GM18909 (cell line): ENCODE data around the gene PBRM1.
"Not testable (repeated sequence)": the region's sequence is repeated elsewhere in the genome, so short reads cannot be mapped to it uniquely, and the experiment has no call there.

Source experiments
- ATAC-seq: cut with Tn5 transposase; IDR thresholded peaks from one replicate; pipeline ENCODE4 v1.9.1; 2021; ENCODE audit warnings: mild to moderate bottlenecking; ENCODE audit not compliant: unreplicated experiment, poor library complexity

The PBRM1 gene

DNA sequence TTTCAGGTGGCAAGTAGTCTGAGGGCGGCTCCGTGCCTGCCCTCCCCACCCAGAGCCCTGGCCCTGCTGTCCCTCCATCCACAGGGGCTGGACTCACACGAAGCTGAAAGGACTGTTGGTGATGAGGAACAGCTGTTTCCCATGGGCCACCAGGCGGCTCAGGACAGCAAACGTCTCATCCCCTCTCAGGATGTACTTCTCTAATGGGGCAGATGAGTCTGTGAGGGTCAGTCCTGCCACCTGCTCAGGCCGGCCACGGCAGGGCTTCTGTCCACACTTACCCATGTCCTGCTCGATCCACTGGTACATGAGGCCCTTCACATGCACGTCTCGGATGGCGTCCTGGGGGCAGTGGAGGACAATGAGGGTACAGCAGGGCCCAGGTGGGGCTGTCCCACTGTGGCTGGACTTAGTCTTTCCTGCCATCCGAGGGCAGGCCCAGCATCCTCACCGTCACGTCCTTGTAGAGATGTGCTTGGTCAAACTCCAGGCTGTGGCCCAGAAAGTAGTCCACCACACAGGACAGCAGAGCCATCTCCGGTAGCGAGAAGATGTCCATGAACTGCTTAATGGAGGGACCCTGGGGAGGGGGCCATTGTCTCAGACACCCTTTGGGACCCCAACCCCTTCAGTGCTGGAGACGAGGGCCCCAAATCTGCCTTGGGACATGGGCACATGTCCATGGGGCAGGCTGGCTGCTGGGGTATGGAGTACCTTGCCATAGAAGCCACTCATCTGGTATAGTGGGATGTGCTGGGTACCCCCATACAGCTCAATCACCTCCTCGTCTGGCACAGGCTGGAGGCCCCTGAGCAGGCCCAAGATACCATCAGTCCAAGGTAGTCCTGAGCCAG, 157.8 kb downstream of the PBRM1 start:
- no peak for ATAC-seq

GRCh38 chr3:52527039-52527731, 158.5 kb downstream of the PBRM1 start:
- no peak for ATAC-seq

DNA sequence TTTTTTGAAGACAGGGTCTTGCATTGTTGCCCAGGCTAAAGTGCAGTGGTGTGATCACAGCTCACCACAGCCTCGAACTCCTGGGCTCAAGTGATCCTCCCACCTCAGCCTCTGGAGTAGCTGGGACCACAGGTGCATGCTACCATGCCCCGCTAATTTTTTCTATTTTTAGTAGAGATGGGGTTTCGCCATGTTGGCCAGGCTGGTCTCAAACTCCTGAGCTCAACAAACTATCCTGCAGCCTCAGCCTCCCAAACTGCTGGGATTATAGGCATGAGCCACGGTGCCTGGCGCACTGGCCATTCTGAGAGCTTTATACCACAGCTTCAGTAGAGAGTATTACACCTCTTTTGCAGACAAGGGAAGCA, 159.1 kb downstream of the PBRM1 start:
- ATAC-seq, result not testable (repeated sequence)

DNA sequence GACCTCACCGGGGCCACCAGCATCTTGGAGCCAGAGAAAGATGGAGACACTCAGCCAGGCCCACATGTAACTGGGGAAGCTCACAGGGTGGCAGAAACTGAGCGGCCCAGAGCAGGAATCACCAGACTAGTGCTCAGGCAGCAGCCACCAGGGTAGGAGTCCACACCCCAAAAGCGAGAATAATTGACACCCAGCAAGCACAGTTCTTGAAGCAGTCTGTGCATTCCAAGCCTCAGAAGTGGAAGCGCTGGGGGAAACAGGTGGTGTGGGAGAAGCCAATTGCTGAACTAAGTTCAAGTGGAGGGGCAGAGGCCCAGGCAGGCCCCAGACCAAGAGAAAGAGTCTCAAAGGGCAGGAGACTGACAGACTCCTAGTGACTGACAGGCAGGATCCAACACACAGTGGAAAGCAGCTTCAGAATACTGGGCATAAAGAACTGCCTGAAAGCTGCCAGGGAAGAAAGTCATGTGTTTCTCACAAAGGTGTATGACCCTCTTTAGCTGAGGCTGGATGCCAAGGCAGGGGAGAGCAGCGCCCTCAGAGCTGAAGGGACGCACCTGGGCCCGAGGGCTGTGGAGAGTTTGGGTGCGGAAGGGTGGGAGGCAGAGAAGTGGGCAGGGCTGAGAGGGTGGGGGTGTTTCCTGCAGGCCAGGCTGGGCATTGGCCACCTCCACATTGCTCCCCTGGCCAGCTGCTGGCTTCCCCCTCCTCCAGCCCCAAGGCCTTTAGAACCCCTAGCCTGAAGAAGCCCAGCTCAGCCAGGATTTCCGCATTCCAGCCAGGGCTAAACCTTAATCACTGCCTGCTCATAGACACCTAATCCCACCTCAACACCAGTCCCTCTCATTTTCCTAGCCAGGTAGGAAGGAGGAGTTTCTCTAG, 159.8 kb downstream of the PBRM1 start:
- ATAC-seq, result no peak

- no peak for ATAC-seq
These were observed 160.7 kb downstream of the PBRM1 start for GRCh38 chr3:52524752-52525679.

- ATAC-seq, result no peak
These were observed 161.4 kb downstream of the PBRM1 start for GRCh38 chr3:52524258-52524751.

DNA sequence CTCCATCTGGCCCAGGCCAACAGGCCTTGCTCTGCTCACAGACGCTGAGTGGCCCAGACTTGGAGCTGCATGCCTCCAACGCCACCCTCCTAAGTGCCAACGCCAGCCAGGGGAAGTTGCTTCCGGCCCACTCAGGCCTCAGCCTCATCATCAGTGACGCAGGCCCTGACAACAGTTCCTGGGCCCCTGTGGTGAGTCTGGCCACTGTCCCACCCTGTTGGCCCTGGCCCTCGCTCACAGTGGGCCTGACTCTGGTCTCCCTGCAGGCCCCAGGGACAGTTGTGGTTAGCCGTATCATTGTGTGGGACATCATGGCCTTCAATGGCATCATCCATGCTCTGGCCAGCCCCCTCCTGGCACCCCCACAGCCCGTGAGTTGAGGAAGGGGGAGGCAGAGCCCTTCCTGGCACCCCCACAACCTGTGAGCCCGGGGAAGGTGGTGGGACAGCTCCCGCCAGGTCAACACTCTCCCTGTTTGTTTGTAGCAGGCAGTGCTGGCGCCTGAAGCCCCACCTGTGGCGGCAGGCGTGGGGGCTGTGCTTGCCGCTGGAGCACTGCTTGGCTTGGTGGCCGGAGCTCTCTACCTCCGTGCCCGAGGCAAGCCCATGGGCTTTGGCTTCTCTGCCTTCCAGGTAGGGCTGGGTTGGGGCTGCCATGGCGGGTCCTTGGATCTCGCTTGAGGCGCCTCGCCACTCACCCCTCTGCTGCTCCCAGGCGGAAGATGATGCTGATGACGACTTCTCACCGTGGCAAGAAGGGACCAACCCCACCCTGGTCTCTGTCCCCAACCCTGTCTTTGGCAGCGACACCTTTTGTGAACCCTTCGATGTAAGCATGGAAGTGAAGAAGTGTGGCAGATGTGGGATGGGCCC, 162.1 kb downstream of the PBRM1 start:
- ATAC-seq, result no peak

DNA sequence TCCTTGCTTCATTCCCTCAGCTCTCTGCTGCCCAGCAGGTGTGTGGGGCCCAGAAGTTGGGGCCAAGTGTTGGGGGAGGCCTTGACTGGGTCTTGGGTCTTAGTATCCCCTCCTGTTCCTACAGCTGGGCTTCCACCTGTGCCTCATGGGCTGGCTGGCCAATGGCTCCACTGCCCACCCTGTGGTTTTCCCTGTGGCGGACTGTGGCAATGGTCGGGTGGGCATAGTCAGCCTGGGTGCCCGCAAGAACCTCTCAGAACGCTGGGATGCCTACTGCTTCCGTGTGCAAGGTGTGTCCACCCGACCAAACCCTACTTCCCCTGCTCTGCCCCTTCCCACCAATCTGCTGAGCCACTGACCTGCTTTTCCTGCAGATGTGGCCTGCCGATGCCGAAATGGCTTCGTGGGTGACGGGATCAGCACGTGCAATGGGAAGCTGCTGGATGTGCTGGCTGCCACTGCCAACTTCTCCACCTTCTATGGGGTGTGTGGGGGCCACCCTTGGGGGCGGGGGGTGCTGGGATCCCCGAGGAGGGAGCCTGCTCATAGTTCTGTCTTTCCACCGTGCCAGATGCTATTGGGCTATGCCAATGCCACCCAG, 163.0 kb downstream of the PBRM1 start:
- no peak for ATAC-seq

DNA sequence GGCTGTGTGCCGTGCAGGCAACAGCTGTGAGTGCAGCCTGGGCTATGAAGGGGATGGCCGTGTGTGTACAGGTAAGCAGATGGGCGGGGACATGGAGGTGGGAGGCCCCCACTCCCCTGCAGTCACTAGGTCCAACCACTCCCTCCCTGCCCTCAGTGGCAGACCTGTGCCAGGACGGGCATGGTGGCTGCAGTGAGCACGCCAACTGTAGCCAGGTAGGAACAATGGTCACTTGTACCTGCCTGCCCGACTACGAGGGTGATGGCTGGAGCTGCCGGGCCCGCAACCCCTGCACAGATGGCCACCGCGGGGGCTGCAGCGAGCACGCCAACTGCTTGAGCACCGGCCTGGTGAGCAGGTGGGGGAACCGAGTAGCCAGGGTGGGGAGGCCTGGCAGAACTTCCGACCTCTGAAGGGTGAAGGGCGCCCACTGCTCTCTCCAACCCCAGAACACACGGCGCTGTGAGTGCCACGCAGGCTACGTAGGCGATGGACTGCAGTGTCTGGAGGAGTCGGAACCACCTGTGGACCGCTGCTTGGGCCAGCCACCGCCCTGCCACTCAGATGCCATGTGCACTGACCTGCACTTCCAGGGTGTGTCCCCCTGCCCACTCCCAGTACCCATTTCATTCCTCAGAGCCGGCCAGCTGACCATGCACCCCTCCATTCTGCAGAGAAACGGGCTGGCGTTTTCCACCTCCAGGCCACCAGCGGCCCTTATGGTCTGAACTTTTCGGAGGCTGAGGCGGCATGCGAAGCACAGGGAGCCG, 163.6 kb downstream of the PBRM1 start:
- no peak for ATAC-seq

- ATAC-seq, result no peak
These were observed 164.3 kb downstream of the PBRM1 start for GRCh38 chr3:52521488-52521824.

- ATAC-seq, result no peak
These were observed 164.8 kb downstream of the PBRM1 start for GRCh38 chr3:52520716-52521487.

GRCh38 chr3:52520141-52520667, 165.5 kb downstream of the PBRM1 start:
- no peak for ATAC-seq

- ATAC-seq, result no peak
These were observed 166.1 kb downstream of the PBRM1 start for GRCh38 chr3:52519445-52520140.

DNA sequence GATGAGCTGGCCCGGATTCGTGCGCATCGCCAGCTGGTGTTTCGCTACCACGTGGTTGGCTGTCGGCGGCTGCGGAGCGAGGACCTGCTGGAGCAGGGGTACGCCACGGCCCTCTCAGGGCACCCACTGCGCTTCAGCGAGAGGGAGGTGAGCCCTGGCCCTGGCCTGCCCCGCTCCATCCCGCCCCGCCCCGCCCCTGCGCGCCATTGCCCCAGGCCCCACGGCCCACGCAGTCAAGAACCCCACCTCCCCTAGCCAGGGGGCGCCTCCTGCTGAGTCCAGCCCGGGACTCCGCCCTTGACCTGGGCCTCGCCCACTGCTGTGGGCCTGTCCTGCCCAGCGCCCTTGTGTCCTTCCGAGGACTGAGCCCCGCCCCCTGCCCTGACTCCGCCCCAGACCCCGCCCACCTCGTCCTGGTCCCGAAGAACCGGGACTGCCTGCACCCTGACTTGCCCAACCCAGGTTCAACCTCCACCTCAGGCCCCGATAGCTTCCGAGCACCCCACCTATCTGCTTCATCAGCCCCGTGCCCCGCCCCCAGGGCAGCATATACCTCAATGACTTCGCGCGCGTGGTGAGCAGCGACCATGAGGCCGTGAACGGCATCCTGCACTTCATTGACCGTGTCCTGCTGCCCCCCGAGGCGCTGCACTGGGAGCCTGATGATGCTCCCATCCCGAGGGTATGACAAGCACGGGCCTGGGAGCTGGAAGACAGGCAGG, 166.8 kb downstream of the PBRM1 start:
- ATAC-seq, result no peak
